Neural progenitor cell (in vitro differentiated cells): ENCODE results near the gene ADGRF1.

ENCODE experiments used
- EZH2 ChIP-seq: fragments of 200-600 bp; sonication (generic); IDR thresholded peaks from 2 replicates; pipeline ENCODE4 v1.6.1; 2017; ENCODE audit warnings: antibody characterized with exemption, mild to moderate bottlenecking, moderate library complexity
- EZH2phosphoT487 ChIP-seq: fragments of 200-600 bp; sonication (generic); IDR thresholded peaks from 2 replicates; pipeline ENCODE4 v1.6.1; 2017; ENCODE audit warnings: antibody characterized with exemption
- TF ChIP-seq, protein P1 (sequence below): fragments of 200-600 bp; sonication (generic); IDR thresholded peaks from 2 replicates; pipeline ENCODE4 v1.5.1; 2017; ENCODE audit warnings: antibody characterized with exemption, mild to moderate bottlenecking

DNA sequence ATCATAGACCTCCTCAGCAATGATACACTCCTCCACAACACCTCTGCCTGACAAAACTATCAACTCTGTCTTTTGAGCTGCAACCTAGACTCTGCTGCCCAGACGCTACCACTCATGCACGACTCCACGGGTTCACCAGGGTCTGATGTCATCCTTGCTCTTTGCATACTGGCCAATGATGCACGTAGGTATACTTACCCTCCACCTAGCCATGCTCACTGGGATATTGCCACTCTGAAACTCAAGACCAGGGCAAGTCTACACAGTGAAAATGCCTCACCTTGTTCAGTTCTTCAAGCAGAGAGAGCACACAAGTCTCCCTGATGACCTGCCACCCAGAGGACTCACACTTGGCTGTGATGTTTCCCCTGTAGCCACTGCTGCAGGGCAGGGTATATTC is 27.7 kb downstream of the ADGRF1 start:
- TF ChIP-seq EZH2: no peak
- TF ChIP-seq, protein P1, sequence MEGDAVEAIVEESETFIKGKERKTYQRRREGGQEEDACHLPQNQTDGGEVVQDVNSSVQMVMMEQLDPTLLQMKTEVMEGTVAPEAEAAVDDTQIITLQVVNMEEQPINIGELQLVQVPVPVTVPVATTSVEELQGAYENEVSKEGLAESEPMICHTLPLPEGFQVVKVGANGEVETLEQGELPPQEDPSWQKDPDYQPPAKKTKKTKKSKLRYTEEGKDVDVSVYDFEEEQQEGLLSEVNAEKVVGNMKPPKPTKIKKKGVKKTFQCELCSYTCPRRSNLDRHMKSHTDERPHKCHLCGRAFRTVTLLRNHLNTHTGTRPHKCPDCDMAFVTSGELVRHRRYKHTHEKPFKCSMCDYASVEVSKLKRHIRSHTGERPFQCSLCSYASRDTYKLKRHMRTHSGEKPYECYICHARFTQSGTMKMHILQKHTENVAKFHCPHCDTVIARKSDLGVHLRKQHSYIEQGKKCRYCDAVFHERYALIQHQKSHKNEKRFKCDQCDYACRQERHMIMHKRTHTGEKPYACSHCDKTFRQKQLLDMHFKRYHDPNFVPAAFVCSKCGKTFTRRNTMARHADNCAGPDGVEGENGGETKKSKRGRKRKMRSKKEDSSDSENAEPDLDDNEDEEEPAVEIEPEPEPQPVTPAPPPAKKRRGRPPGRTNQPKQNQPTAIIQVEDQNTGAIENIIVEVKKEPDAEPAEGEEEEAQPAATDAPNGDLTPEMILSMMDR: no peak
- TF ChIP-seq EZH2phosphoT487: no peak
